ENCODE results near the gene CATSPERD. TPM values are rescaled to one million over a fixed set of nuclear protein-coding genes. Genes with fewer than 3 reads are reported as not detected.

Gene CATSPERD
- total RNA-seq, 1 donor from 2014 or later: not detected

GRCh38 chr19:5682107-5682482 is 38.3 kb upstream of the CATSPERD start:
- no peak for TF ChIP-seq EZH2 (IDR thresholded peaks at IDR 0.05; ENCODE audit: insufficient read depth, low read length)
- no peak for TF ChIP-seq CTCF (IDR thresholded peaks at IDR 0.05; ENCODE audit: insufficient read depth, low read depth, low read length)
- Histone ChIP-seq H3K36me3 (ENCODE audit: insufficient read depth, low read length) (no peaks in the 10 kb centered on the region), H3K27me3 (ENCODE audit: insufficient read depth, low read length) (no peaks in the 10 kb centered on the region), H3K4me1 (ENCODE audit: insufficient read depth, low read length) (no peaks in the 10 kb centered on the region), H2AFZ (ENCODE audit: low read depth, low read length) (no peak overlapping the region), H3K9me3 (ENCODE audit: insufficient read depth, low read depth, low read length) (no peaks in the 10 kb centered on the region), H4K20me1 (ENCODE audit: insufficient read depth, low read length) (peaks cover 6% of the 10 kb centered on the region), H3K79me2 (ENCODE audit: insufficient read depth, low read length) (peaks cover 12% of the 10 kb centered on the region), H3K4me3 (ENCODE audit: insufficient read depth, low read depth, low read length) (no peak overlapping the region), H3K9ac (ENCODE audit: low read length) (no peak overlapping the region), H3K4me2 (ENCODE audit: low read length) (no peak overlapping the region), H3K27ac (ENCODE audit: low read depth, low read length) (no peak overlapping the region)
- H3K36me3 Mint-ChIP-seq (ENCODE audit: low read depth, unreplicated experiment): peaks cover 3% of the 10 kb centered on the region
- no peaks in the 10 kb centered on the region for H3K9me3 Mint-ChIP-seq (ENCODE audit: unreplicated experiment)
- peaks cover 4% of the 10 kb centered on the region for H3K4me1 Mint-ChIP-seq (ENCODE audit: low read depth, unreplicated experiment)
- peak overlapping the region; percentile 23 for H3K27ac Mint-ChIP-seq (ENCODE audit: unreplicated experiment)
- H3K4me3 Mint-ChIP-seq (ENCODE audit: unreplicated experiment): peak overlapping the region; percentile 74
- no peak for FAIRE-seq
- no peak for DNase-seq (ENCODE audit: low read depth)
- no peaks in the 10 kb centered on the region for H3K27me3 Mint-ChIP-seq (ENCODE audit: low read depth, unreplicated experiment)

- no peak overlapping the region for H2AFZ ChIP-seq (ENCODE audit: low read depth, low read length)
- H3K9me3 Mint-ChIP-seq (ENCODE audit: unreplicated experiment): peaks cover 2% of the 10 kb centered on the region
- H4K20me1 ChIP-seq (ENCODE audit: insufficient read depth, low read length): peaks cover 6% of the 10 kb centered on the region
- H3K27me3 Mint-ChIP-seq (ENCODE audit: low read depth, unreplicated experiment): no peaks in the 10 kb centered on the region
- no peak overlapping the region for H3K4me3 ChIP-seq (ENCODE audit: insufficient read depth, low read depth, low read length)
- peaks cover 3% of the 10 kb centered on the region for H3K36me3 Mint-ChIP-seq (ENCODE audit: low read depth, unreplicated experiment)
- TF ChIP-seq EZH2 (IDR thresholded peaks at IDR 0.05; ENCODE audit: insufficient read depth, low read length): no peak
- no peak for TF ChIP-seq CTCF (IDR thresholded peaks at IDR 0.05; ENCODE audit: insufficient read depth, low read depth, low read length)
- no peak overlapping the region for H3K27ac Mint-ChIP-seq (ENCODE audit: unreplicated experiment)
- no peak overlapping the region for H3K27ac ChIP-seq (ENCODE audit: low read depth, low read length)
- H3K4me3 Mint-ChIP-seq (ENCODE audit: unreplicated experiment): peak overlapping the region; percentile 8
- DNase-seq (ENCODE audit: low read depth) (no peak), FAIRE-seq (no peak)
- no peak overlapping the region for H3K4me2 ChIP-seq (ENCODE audit: low read length)
- no peak overlapping the region for H3K9ac ChIP-seq (ENCODE audit: low read length)
- no peaks in the 10 kb centered on the region for H3K9me3 ChIP-seq (ENCODE audit: insufficient read depth, low read depth, low read length)
- H3K4me1 ChIP-seq (ENCODE audit: insufficient read depth, low read length): no peaks in the 10 kb centered on the region
- H3K4me1 Mint-ChIP-seq (ENCODE audit: low read depth, unreplicated experiment): peaks cover 4% of the 10 kb centered on the region
- no peaks in the 10 kb centered on the region for H3K27me3 ChIP-seq (ENCODE audit: insufficient read depth, low read length)
- H3K79me2 ChIP-seq (ENCODE audit: insufficient read depth, low read length): peaks cover 12% of the 10 kb centered on the region
- H3K36me3 ChIP-seq (ENCODE audit: insufficient read depth, low read length): no peaks in the 10 kb centered on the region
These were observed 37.1 kb upstream of the CATSPERD start for GRCh38 chr19:5683177-5683886.
